Brain pericyte (primary cell): ENCODE measurements around the gene CCDC177.

Source experiments
- DNase-seq: peaks from one replicate; pipeline ENCODE4 v3.0.0-alpha.2; 2012; ENCODE audit warnings: low read depth, low spot score

The CCDC177 gene

DNA sequence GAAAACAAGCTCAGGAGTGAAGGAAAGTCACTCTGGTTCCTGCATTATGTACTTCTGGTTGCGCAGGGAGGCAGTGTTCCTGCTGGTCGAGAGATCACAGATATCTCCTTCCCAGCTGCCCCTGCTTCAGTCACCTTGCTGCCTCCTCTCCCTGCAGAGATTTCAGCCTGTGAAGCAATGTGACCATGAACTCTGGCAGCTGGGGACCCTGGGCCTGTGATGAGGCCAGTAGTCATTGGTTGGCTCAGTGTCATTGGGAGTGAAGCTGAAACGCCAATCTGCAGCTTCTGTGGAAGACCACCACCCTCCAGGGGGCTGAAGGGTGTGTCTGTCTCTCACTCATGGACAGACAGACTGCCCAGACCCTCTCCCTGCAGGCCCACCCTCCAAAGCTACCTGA, 45.1 kb downstream of the CCDC177 start:
- no peak for DNase-seq

DNA sequence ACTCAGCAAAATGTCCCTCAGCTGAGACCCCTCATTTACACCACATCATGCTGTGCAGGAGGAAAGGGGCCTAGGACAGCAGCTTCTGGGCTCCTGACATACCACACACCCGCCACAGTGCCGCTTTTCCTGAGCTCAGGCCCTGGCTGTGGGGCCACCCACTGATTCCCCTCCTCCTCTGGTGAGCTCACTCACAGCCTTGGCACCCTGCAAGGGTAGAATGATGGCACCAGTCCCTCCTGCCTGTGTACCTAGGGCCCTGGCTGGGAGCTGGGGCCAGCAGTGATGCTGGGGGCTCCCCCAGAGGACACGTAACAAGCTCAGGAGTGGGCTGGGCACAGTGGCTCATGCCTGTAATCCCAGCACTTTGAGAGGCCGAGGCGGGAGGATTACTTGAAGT, 45.7 kb downstream of the CCDC177 start:
- no peak for DNase-seq

DNA sequence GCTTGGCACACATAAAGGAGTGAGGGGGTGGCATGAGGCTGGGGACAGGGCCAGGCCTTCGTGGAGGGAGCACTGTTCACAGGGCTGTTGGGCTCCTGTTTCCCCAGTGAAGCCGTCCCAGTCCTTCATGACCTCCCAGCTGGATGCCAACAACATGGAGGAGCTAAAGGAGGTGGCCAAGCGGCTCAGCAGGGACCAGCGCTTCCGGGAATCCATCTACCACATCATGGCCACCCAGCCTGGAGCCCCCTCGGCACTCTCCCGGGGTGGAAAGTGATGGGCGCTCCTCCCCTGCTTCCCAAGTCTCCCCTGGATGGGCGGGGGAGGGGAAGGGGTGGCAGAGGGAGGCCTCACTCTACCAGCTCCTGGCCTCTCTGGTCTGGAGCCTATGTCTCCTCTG, 46.5 kb downstream of the CCDC177 start:
- DNase-seq: no peak

DNA sequence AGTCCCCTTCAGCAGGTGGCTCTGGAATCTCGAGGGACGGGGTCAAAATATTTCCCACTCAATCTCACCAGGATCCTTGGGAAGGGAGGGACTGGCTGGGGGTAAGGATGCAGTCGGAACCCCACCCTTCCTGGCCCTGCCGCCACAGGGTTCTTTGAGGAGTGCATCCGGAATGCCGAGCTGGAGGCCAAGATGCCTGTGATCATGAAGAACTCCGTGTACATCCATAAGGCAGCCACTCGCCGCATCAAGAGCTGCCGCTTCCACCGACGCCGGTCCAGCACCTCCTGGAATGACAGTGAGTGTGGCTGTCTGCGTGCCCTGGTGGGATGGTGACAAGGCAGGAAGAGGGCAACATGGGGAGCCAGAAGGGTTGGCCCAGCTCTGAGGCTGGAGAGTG, 47.0 kb downstream of the CCDC177 start:
- no peak for DNase-seq

DNA sequence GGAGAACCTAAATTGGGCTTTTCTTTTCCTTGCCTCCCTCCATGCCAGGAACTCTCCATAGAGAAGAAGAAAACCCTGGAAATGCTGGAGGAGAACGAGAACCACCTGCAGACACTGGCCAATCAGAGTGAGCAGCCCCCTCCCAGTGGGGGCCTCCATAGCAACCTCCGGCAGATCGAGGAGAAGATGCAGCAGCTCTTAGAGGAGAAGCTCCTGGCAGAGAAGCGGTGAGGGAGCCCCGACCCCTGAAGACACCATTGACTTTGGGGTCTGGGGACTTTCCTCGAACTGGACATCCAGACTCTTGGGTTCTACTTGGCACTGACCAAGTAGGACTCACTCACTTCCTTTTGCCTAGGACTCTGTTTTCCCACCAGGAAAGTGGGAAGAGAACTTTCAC, 48.8 kb downstream of the CCDC177 start:
- DNase-seq: no peak

DNA sequence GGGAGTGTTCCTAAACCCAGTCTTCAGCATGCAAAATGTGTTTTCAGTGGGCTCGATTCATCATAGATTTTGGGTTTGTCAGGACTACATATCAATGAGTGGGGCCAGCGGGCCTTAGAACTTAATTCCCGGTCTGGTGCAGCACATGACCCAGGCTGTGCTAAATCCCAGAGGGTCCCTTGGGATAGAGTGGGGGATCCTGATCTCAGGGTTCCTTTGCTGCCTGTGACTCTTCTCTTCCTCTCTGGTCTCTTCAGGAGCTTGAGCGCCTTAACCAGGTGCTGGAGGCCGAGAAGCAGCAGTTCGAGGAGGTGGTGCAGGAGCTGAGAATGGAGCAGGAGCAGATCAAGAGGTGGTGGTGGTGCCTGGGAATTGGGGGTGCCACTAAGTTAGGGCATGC, 52.6 kb downstream of the CCDC177 start:
- DNase-seq: no peak
